ENCODE data around the gene GTPBP4.

The GTPBP4 gene

DNA sequence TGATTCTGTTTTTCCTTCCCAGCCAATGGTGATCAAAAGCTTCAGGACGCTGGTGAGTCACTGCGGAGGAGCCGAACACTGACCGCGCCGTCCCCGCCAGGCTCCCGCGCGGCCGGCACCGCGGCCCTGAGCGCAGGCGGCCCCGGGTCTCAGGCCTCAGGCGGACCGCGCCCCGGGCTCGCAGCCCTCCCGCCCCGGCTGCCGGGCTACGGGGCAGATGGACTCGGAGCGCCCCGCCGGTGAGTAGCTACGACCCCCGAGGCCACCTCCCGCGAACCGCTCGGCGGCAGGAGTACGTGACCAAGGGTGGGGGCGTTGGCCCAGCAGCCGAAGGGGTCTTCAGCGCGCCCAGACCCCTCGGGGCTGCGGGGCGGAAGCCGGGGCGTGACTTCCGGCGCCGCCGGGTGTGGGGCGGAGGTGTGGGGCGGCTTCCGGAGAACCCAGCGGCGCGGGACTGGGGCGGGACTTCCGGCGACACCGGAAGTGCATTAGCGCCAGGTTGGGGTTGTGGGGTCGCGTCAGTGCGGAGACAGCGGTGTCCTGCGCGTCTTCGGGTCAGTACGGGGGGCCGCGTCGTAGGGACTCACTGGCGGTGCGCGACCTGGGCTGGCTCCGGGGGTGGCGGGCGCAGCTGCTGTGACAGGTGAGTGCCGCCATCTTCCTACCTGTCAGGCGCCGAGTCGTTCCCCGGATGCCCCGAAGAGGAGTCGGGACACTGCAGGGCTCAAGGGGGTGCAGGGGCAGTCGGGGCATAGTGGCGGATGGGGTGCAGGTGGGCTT is 68.3 kb downstream of the GTPBP4 start, which contains the start of gene WDR37:
Gene WDR37, plus strand, starts transcription at position 60 of the 780 bp plus-strand sequence. CDS start 15,771 bp downstream, outside the sequence.
- Histone ChIP-seq H4K8ac (ENCODE audit: low read depth, low read length) (no peak within 1 kb of the TSS), H2AK5ac (ENCODE audit: low read length) (no peak within 1 kb of the TSS), H2BK120ac (ENCODE audit: low read depth, low read length) (no peak within 1 kb of the TSS), H3K79me2 (ENCODE audit: control insufficient read depth, insufficient read depth, low read length) (peaks cover 58% of the 10 kb centered on the region), H3K4me2 (ENCODE audit: low read length) (peak within 1 kb of the TSS; percentile 81), H2BK5ac (ENCODE audit: low read length) (peak within 1 kb of the TSS; percentile 47), H3K27ac (ENCODE audit: low read depth, low read length) (peak within 1 kb of the TSS; percentile 95), H3K36me3 (ENCODE audit: control insufficient read depth, insufficient read depth, low read length) (no peaks in the 10 kb centered on the region), H4K5ac (ENCODE audit: low read length) (no peak within 1 kb of the TSS), H3K23ac (ENCODE audit: low read length) (peak within 1 kb of the TSS; percentile 95), H3K27me3 (ENCODE audit: insufficient read depth, low read length, poor library complexity) (no peaks in the 10 kb centered on the region), H3K4ac (ENCODE audit: low read depth, low read length) (peak within 1 kb of the TSS; percentile 95), H3K18ac (ENCODE audit: low read length) (peak within 1 kb of the TSS; percentile 95), H3K9ac (ENCODE audit: low read length) (peak within 1 kb of the TSS; percentile 96), H3K79me1 (ENCODE audit: low read length) (peaks cover 24% of the 10 kb centered on the region), H3K56ac (ENCODE audit: low read length) (peak within 1 kb of the TSS; percentile 94), H3K4me1 (ENCODE audit: control insufficient read depth, low read depth, low read length) (no peaks in the 10 kb centered on the region), H2BK15ac (replicated peaks; ENCODE audit: low read depth) (no peak within 1 kb of the TSS), H3K4me3 (ENCODE audit: low read length) (peak within 1 kb of the TSS; percentile 78)
- WGBS (ENCODE audit: extremely low coverage, insufficient coverage, low lambda C conversion rate), result no CpG with 5 or more reads among the region's 87 CpGs
- DNase-seq, result peak; percentile 90

DNA sequence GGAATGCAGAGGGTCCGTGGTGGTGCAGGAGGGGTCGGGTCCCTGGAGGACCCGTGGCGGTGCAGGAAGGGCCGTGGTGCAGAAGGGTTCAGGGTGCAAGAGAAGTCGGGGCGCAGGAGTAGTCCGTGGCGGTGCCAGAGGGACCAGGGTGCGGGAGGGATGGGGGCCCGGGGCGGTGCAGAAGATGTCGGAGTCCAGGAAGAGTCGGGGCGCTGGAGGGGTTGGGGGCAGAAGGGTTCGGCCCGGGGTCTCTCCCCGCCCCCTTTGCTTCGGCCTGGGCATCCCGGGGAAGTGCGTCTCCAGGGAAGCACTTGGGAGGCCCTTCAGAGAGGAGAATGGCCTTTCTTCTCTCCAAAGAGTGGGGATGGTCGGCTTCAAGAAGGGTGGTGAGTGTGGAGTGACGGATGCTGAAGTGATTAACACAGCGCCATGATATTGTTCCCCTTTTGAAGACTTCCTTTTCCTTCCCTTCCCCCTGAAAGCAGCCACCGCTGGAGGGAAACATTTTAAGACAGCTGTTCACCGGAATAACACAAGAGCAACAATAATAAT is 68.9 kb downstream of the GTPBP4 start:
- Histone ChIP-seq H3K27ac (ENCODE audit: low read depth, low read length) (no peak overlapping the region), H2BK120ac (ENCODE audit: low read depth, low read length) (no peak overlapping the region)

GRCh38 chr10:1058017-1058416 is 69.8 kb downstream of the GTPBP4 start:
- no peak overlapping the region for H3K4ac ChIP-seq (ENCODE audit: low read depth, low read length)
- no peak overlapping the region for H3K4me3 ChIP-seq (ENCODE audit: low read length)
- no peak overlapping the region for H4K8ac ChIP-seq (ENCODE audit: low read depth, low read length)
- H2BK120ac ChIP-seq (ENCODE audit: low read depth, low read length), result no peak overlapping the region
- no peaks in the 10 kb centered on the region for H3K4me1 ChIP-seq (ENCODE audit: control insufficient read depth, low read depth, low read length)
- peaks cover 52% of the 10 kb centered on the region for H3K79me2 ChIP-seq (ENCODE audit: control insufficient read depth, insufficient read depth, low read length)
- peak overlapping the region; percentile 47 for H3K56ac ChIP-seq (ENCODE audit: low read length)
- no peak overlapping the region for H3K23ac ChIP-seq (ENCODE audit: low read length)
- no peak overlapping the region for H2AK5ac ChIP-seq (ENCODE audit: low read length)
- DNase-seq, result no peak
- H3K36me3 ChIP-seq (ENCODE audit: control insufficient read depth, insufficient read depth, low read length), result no peaks in the 10 kb centered on the region
- no CpG with 5 or more reads among the region's 7 CpGs for WGBS (ENCODE audit: extremely low coverage, insufficient coverage, low lambda C conversion rate)
- H2BK15ac ChIP-seq (replicated peaks; ENCODE audit: low read depth), result no peak overlapping the region
- no peak overlapping the region for H3K27ac ChIP-seq (ENCODE audit: low read depth, low read length)
- peaks cover 21% of the 10 kb centered on the region for H3K79me1 ChIP-seq (ENCODE audit: low read length)
- H3K27me3 ChIP-seq (ENCODE audit: insufficient read depth, low read length, poor library complexity), result no peaks in the 10 kb centered on the region
- no peak overlapping the region for H3K4me2 ChIP-seq (ENCODE audit: low read length)
- H3K18ac ChIP-seq (ENCODE audit: low read length), result no peak overlapping the region
- H3K9ac ChIP-seq (ENCODE audit: low read length), result no peak overlapping the region
- no peak overlapping the region for H2BK5ac ChIP-seq (ENCODE audit: low read length)
- no peak overlapping the region for H4K5ac ChIP-seq (ENCODE audit: low read length)

More for the DNA sequence above, 68.9 kb downstream of the GTPBP4 start:
- Histone ChIP-seq H3K27me3 (ENCODE audit: insufficient read depth, low read length, poor library complexity) (no peaks in the 10 kb centered on the region), H3K23ac (ENCODE audit: low read length) (no peak overlapping the region), H3K4me3 (ENCODE audit: low read length) (peak overlapping the region; percentile 52), H3K79me1 (ENCODE audit: low read length) (peaks cover 24% of the 10 kb centered on the region), H3K56ac (ENCODE audit: low read length) (peak overlapping the region; percentile 88), H3K18ac (ENCODE audit: low read length) (no peak overlapping the region), H3K4me2 (ENCODE audit: low read length) (peak overlapping the region; percentile 81), H2BK5ac (ENCODE audit: low read length) (no peak overlapping the region), H3K4ac (ENCODE audit: low read depth, low read length) (no peak overlapping the region), H3K4me1 (ENCODE audit: control insufficient read depth, low read depth, low read length) (no peaks in the 10 kb centered on the region), H3K9ac (ENCODE audit: low read length) (peak overlapping the region; percentile 73), H3K36me3 (ENCODE audit: control insufficient read depth, insufficient read depth, low read length) (no peaks in the 10 kb centered on the region), H2BK15ac (replicated peaks; ENCODE audit: low read depth) (no peak overlapping the region), H3K79me2 (ENCODE audit: control insufficient read depth, insufficient read depth, low read length) (peaks cover 59% of the 10 kb centered on the region), H2AK5ac (ENCODE audit: low read length) (no peak overlapping the region), H4K8ac (ENCODE audit: low read depth, low read length) (no peak overlapping the region), H4K5ac (ENCODE audit: low read length) (no peak overlapping the region)
- no CpG with 5 or more reads among the region's 26 CpGs for WGBS (ENCODE audit: extremely low coverage, insufficient coverage, low lambda C conversion rate)
- peak; percentile 35 for DNase-seq

GRCh38 chr10:1059902-1060301 is 71.7 kb downstream of the GTPBP4 start:
- no peak overlapping the region for H3K56ac ChIP-seq (ENCODE audit: low read length)
- no peak overlapping the region for H2BK120ac ChIP-seq (ENCODE audit: low read depth, low read length)
- DNase-seq, result no peak
- H4K8ac ChIP-seq (ENCODE audit: low read depth, low read length), result no peak overlapping the region
- no peak overlapping the region for H3K27ac ChIP-seq (ENCODE audit: low read depth, low read length)
- no peaks in the 10 kb centered on the region for H3K36me3 ChIP-seq (ENCODE audit: control insufficient read depth, insufficient read depth, low read length)
- H3K23ac ChIP-seq (ENCODE audit: low read length), result no peak overlapping the region
- no CpG with 5 or more reads among the region's 8 CpGs for WGBS (ENCODE audit: extremely low coverage, insufficient coverage, low lambda C conversion rate)
- H3K4ac ChIP-seq (ENCODE audit: low read depth, low read length), result no peak overlapping the region
- no peak overlapping the region for H2BK15ac ChIP-seq (replicated peaks; ENCODE audit: low read depth)
- H2AK5ac ChIP-seq (ENCODE audit: low read length), result no peak overlapping the region
- H3K9ac ChIP-seq (ENCODE audit: low read length), result no peak overlapping the region
- H3K79me1 ChIP-seq (ENCODE audit: low read length), result peaks cover 17% of the 10 kb centered on the region
- peaks cover 39% of the 10 kb centered on the region for H3K79me2 ChIP-seq (ENCODE audit: control insufficient read depth, insufficient read depth, low read length)
- no peak overlapping the region for H2BK5ac ChIP-seq (ENCODE audit: low read length)
- H3K4me3 ChIP-seq (ENCODE audit: low read length), result no peak overlapping the region
- H3K4me1 ChIP-seq (ENCODE audit: control insufficient read depth, low read depth, low read length), result no peaks in the 10 kb centered on the region
- no peak overlapping the region for H3K18ac ChIP-seq (ENCODE audit: low read length)
- H3K27me3 ChIP-seq (ENCODE audit: insufficient read depth, low read length, poor library complexity), result no peaks in the 10 kb centered on the region
- H4K5ac ChIP-seq (ENCODE audit: low read length), result no peak overlapping the region
- no peak overlapping the region for H3K4me2 ChIP-seq (ENCODE audit: low read length)

- H3K27me3 ChIP-seq (ENCODE audit: insufficient read depth, low read length, poor library complexity), result no peaks in the 10 kb centered on the region
- peaks cover 15% of the 10 kb centered on the region for H3K79me1 ChIP-seq (ENCODE audit: low read length)
- no peak overlapping the region for H3K18ac ChIP-seq (ENCODE audit: low read length)
- no peak overlapping the region for H3K23ac ChIP-seq (ENCODE audit: low read length)
- H2BK120ac ChIP-seq (ENCODE audit: low read depth, low read length), result no peak overlapping the region
- no peak overlapping the region for H3K4ac ChIP-seq (ENCODE audit: low read depth, low read length)
- H4K5ac ChIP-seq (ENCODE audit: low read length), result no peak overlapping the region
- H2BK5ac ChIP-seq (ENCODE audit: low read length), result no peak overlapping the region
- H3K36me3 ChIP-seq (ENCODE audit: control insufficient read depth, insufficient read depth, low read length), result no peaks in the 10 kb centered on the region
- peak; percentile 44 for DNase-seq
- H4K8ac ChIP-seq (ENCODE audit: low read depth, low read length), result no peak overlapping the region
- WGBS (ENCODE audit: extremely low coverage, insufficient coverage, low lambda C conversion rate), result no CpG with 5 or more reads among the region's 7 CpGs
- H3K4me1 ChIP-seq (ENCODE audit: control insufficient read depth, low read depth, low read length), result no peaks in the 10 kb centered on the region
- H3K27ac ChIP-seq (ENCODE audit: low read depth, low read length), result no peak overlapping the region
- H3K79me2 ChIP-seq (ENCODE audit: control insufficient read depth, insufficient read depth, low read length), result peaks cover 22% of the 10 kb centered on the region
- H3K4me2 ChIP-seq (ENCODE audit: low read length), result no peak overlapping the region
- no peak overlapping the region for H3K56ac ChIP-seq (ENCODE audit: low read length)
- H3K9ac ChIP-seq (ENCODE audit: low read length), result no peak overlapping the region
- H2BK15ac ChIP-seq (replicated peaks; ENCODE audit: low read depth), result no peak overlapping the region
- H3K4me3 ChIP-seq (ENCODE audit: low read length), result no peak overlapping the region
- no peak overlapping the region for H2AK5ac ChIP-seq (ENCODE audit: low read length)
These were observed 73.9 kb downstream of the GTPBP4 start for GRCh38 chr10:1061930-1062774.

All from mesendoderm (in vitro differentiated cells).